ENCODE data around the gene CPEB4.

The CPEB4 gene

DNA sequence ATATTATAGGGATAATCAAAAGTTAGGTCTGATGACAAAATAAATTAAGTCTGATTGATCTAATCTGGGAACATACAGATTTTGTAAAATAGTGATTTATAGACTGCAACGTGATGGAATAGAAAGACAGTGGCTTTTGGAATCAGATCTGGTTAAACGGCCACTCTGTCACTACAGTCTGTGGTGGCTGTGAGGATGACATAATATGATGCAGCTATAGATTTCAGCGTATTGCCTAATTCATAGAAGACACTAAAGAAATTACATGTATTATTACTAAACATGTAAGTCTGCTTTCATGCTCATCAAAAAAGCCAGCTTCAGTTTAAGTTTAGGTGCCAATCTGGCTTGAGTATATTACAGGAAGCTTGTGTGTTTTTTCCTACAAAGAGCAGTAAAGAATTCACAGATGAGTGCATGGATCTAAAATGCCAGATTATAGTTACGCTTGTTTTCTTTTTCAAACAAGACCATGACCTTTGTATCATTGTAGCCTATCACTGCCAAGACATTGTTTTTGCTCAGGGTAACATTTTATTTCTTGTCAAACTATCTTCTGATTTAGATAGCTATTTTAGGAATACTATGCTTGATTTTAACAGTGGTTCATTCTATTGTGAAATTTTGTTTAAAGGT, 25.7 kb downstream of the CPEB4 start:
- DNase-seq (ENCODE audit: low read depth) = no peak

- DNase-seq (ENCODE audit: low read depth) = no peak
Measured at GRCh38 chr5:173915310-173916014, 27.3 kb downstream of the CPEB4 start.

DNA sequence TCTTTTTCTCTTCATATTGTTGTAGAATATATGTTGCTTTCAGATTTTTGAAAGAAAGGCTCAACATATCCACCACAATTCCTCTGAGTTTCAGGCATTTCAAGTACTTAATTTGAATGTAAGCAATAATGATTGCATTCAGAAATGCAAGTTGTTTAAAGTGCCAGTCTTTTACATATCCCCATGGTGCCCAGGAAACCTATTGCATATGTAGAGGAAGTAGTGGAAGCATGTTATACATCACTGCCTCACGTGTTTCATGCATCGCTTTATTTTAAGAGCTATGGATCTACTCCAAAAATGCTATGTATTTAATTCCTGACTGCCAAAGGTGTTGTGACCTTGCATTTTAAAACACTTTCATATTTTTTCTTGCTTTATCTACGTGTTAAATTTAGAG, 28.1 kb downstream of the CPEB4 start:
- no peak for DNase-seq (ENCODE audit: low read depth)

- peak; percentile 19 for DNase-seq (ENCODE audit: low read depth)
Measured at GRCh38 chr5:173917788-173918786, 29.9 kb downstream of the CPEB4 start.

GRCh38 chr5:173919443-173919842, 31.3 kb downstream of the CPEB4 start:
- DNase-seq (ENCODE audit: low read depth) = no peak

DNA sequence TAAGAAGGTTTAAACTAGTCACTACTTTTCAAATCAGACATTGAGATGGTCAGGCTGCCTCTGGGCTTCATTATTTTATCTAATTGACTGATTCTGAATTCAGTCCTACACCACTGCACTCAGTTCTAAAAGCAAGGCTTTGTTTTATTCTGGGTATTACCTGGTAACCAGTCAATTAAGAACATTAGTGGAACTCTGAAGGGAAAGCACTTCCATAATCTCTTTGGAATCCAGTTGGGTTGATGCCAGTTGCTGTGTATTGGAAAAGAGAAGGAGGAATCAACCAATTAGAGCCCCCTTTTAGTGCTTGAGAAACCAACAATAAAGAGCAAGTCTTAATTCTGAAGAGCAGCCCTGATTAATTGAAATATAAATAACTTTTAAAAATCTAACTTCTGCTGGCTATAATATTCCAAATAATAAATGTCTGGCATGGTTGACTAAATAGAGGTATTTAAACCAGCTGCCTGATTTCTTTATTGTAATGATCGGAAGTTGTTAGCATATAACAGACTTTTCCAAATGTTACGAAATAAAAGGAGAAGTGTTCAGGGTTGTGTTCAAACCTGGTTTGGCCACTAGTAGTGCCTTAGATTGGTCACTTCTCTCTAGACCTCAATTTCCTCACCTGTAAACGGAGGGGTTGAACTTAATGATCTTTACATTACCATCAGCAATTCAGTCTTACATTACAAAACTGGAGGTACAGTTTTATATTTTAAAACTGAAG, 32.0 kb downstream of the CPEB4 start:
- DNase-seq (ENCODE audit: low read depth) = no peak

DNA sequence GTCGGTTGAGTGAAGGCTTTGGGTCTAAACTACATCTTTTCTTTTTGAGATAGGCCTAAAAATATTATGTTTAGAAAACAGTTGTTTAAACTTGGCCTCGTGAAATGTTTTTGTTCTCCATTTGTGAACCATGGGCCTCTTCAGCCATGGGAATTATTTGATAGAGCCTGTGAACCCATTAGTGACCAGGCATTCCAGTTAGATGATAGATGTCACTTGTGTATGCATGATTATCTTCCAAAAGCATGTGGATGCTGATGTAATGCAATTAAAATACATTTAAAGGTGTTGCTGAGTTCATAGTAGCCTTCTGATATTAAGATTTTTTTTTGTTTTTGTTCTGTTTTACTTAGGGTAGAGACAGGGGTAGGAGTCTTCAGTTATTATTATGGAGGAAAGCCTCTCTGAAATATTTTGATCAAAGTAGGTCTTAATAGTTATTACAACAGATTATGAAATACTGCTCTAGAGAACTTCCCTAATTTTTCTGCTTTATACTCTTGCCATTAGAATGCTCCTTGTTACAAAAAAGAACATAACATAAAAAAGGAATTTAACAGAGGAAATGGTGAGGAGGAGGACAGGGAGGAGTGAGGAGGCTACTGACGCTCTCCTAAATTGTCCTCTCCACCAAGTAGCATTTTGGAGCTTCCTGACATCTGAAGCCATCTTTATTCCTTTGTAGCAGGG, 32.9 kb downstream of the CPEB4 start:
- no peak for DNase-seq (ENCODE audit: low read depth)

- DNase-seq (ENCODE audit: low read depth) = no peak
Measured at GRCh38 chr5:173922527-173922926, 34.4 kb downstream of the CPEB4 start.

DNA sequence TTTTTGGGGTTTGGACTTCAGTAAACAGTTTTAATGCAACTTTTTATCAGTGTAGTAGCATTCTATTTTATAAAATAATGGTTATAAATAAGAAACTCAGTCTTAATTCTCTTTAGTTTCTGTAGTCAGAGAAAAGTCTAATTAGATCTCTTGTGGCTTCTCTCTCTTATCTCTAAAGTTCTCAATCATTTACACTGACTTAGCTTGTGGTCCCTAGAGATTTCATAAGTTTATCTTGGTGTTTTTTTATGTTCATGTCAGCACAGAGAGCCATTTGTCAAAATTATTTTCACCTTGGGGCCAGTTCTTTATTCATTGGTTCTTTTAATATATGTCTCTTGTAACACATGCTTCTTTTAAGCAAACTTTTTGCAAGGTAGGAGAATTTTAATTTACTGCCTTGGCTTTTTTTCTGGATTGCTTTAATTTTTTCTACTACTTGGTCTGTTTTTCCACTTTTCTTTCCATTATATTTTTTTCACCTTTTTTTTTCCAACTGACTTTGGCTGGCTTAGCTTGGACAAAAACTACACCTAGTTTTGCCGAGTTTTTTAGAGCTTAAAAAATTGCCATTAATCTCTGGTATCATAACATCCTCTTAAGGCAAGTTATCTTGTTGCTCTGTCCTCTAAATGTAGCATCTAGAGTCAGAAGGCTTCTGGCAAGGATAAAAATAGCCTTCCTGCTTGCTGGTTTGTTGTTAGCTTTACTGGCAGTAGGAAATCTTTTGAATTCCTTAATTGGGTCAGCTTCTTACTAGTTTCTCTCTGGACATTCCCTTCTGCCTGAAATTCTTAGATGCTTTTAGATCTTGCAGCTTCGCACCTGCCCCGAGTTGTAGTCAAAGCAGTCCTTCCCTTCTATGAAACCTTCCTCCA, 35.3 kb downstream of the CPEB4 start:
- DNase-seq (ENCODE audit: low read depth) = no peak

DNA sequence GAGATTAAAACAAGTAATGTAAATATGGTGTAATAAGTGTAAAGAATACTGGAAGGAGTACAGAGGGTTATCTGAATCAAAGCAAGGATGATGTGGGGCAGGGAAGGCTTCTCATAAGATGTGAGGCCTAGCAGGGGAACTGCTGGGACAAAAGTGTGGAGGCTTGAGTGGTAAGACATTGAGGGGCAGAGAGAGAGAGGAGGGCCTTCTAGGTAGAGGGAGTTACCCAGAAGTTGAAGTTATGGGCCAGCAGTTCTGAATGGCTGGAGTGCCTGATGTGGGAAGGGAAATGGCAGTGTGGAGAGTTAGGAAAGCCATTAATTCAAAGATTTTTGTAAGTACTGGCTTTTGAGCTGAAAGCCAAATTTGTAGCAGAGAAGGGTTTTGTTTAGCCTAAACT, 36.8 kb downstream of the CPEB4 start:
- DNase-seq (ENCODE audit: low read depth) = no peak

DNA sequence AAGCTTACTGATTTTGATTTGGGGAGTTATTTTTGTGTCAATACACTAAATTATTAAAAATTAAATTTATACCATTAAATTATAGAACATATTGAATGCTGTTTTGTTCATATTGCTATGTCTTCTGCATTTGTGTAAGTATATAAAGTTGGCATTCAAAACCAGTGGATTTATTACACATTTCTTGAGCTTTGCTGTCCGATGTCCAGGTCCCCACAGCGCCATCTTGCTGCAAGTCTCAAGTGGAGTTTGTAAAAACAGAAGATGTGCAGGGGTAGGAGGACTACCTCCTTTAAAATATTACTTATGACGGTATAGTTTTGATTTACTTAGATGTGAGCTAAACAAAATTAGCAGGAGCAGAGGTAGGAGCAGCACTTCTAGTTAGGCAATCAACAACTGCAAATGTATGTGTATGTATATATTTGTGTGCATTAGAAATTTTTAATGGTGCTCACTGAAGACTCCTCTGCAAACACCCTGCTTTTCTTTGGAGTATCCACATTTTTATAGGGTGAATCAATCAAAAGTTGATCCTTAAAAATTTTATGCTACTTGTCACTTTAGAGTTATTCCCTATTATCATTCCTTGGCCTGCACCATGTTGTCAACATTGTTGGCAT, 37.4 kb downstream of the CPEB4 start:
- DNase-seq (ENCODE audit: low read depth) = peak; percentile 5

DNA sequence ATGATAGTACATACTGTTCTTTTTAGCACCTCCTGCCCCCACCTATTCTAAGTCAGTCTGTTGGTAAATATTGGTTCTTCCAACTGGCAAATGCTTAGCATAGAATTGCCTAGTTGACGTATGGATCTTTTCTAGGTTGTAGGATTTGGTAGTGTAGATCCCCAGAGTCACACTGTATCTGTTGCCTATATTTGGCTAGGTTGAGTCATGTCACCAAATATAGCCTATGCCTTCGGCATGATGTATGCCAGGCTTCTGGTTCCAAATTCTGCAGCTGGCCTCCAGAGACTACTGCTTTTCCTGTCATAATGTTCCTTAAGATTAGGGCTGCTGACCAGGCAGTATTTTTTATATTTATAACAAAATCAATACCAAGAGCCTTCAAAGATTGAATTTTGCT, 38.2 kb downstream of the CPEB4 start:
- no peak for DNase-seq (ENCODE audit: low read depth)

GRCh38 chr5:173928871-173929574, 40.9 kb downstream of the CPEB4 start:
- DNase-seq (ENCODE audit: low read depth) = no peak

GRCh38 chr5:173932695-173933139, 44.6 kb downstream of the CPEB4 start:
- no peak for DNase-seq (ENCODE audit: low read depth)

- DNase-seq (ENCODE audit: low read depth) = no peak
Measured at GRCh38 chr5:173933901-173934300, 45.8 kb downstream of the CPEB4 start.

- DNase-seq (ENCODE audit: low read depth) = no peak
Measured at GRCh38 chr5:173935396-173935795, 47.2 kb downstream of the CPEB4 start.

DNA sequence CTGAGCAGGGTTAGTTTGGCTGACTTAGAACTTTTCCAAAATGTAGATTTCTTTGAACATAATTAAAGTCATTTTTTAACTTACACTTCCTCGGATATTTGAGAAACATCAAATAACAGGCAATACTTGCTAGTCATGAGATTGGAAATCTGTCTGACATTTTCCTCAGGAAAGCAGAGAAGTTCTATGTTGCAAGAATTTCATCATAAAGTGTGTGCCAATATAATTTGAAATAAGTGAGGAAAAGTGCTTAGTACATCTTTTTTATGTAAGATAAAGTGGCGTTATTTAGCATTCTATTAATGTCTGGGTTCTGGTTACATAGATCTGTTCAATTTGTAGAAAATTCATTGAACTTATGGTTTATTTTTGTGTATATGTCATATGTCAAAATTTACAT, 52.1 kb downstream of the CPEB4 start:
- no peak for DNase-seq (ENCODE audit: low read depth)

- no peak for DNase-seq (ENCODE audit: low read depth)
Measured at GRCh38 chr5:173941102-173941501, 53.0 kb downstream of the CPEB4 start.

GRCh38 chr5:173941758-173942401, 53.7 kb downstream of the CPEB4 start:
- no peak for DNase-seq (ENCODE audit: low read depth)

All from activated T-helper 9 cell treated with anti-CD3 and anti-CD28 coated beads, Interleukin-2, amount 50 U/mL, for 16 hours (primary cell).